Measurements from ENCODE around the gene LYRM4.

LYRM4 gene

DNA sequence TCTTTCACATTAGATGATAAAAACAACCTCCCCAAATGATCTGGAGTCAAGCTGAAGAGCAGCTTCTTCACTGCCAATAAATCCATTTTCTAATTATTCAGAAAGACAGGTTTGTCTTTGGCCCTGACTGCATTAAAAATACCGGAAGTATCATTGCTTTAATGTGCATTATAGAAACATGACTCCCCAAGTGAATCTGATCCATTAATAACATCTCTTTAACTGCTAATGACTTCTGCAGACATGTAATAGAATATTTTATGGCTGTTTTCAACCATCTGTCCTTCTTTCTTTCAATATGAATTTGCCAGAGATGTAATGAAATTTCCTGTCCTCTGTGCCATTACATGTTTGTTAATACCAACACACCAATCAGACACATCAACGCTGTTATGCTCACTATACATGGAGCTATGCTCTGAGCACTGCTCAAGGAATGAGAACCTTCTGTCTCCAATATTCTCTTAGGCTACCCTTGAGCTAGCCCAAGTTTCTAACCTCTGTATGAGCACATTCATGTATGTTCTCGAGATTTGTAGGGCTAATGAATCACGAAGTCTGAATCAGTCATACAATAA lies 87.8 kb downstream of the LYRM4 start:
- Histone ChIP-seq H3K36me3 (no peaks in the 10 kb centered on the region), H3K4me3 (ENCODE audit: low read depth in 1 of 2, low read length in 1 of 2) (no peak overlapping the region), H3K27me3 (no peaks in the 10 kb centered on the region), H3K4me1 (ENCODE audit: control insufficient read depth in 1 of 2, insufficient read depth in 1 of 2, low read depth in 1 of 2, low read length in 1 of 2) (peaks cover 0 to 10% of the 10 kb centered on the region in 2 experiments), H3K9me3 (no peaks in the 10 kb centered on the region), H3K27ac (no peak overlapping the region)
- TF ChIP-seq, protein P1, sequence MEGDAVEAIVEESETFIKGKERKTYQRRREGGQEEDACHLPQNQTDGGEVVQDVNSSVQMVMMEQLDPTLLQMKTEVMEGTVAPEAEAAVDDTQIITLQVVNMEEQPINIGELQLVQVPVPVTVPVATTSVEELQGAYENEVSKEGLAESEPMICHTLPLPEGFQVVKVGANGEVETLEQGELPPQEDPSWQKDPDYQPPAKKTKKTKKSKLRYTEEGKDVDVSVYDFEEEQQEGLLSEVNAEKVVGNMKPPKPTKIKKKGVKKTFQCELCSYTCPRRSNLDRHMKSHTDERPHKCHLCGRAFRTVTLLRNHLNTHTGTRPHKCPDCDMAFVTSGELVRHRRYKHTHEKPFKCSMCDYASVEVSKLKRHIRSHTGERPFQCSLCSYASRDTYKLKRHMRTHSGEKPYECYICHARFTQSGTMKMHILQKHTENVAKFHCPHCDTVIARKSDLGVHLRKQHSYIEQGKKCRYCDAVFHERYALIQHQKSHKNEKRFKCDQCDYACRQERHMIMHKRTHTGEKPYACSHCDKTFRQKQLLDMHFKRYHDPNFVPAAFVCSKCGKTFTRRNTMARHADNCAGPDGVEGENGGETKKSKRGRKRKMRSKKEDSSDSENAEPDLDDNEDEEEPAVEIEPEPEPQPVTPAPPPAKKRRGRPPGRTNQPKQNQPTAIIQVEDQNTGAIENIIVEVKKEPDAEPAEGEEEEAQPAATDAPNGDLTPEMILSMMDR (IDR thresholded peaks at IDR 0.05) = no peak

DNA sequence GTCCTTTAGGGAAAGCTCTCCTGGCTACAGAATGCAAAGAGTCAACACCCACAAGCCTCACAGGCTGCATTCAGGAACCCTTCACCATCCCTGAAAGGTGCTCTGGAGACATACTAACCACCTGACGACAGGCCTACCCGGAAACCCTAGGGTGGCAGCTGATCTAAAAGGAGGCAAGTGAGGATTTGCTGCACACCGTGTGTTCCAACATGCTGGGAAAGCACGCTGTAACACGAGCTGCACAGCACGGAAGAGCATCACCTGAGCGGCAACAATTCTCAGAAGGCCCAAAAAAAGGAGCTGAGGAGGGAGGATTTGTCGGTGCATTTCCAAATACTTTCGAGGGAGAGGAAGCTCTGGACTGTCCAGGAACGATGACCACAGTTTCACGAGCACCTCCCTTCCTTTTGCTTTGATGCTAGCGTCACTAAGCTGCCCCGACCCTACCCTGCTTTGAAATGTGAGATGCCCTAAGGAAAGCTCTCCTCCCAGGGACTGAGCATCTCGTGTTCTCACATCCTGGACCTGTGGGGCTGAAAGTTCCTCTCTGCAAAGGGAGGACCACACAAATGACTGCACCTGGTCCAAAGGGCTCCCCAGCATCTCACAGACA lies 88.6 kb downstream of the LYRM4 start:
- TF ChIP-seq, protein P1 (IDR thresholded peaks at IDR 0.05) = no peak
- Histone ChIP-seq H3K36me3 (no peaks in the 10 kb centered on the region), H3K9me3 (no peaks in the 10 kb centered on the region)

DNA sequence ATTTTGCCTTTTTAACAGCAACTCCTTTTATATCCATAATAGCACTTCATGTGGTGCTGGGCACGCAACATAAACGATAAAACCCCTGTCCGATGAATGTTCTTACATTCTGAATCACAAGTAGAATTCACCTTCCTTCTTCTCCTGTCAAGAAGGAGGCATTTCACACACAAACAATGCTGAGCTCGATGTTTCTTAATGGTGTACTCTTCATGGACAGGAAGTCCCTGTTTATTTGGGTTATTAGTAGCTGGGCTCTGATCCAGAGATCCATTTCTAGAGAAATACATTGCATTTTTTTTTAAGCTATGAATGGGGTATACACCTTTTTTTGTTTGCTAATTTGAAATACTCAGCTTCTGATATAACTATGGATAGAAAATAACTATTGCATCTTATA lies 93.2 kb downstream of the LYRM4 start:
- H3K4me3 ChIP-seq (ENCODE audit: low read depth in 1 of 2, low read length in 1 of 2) = no peak overlapping the region
- no peaks in the 10 kb centered on the region for H3K4me1 ChIP-seq (ENCODE audit: control insufficient read depth in 1 of 2, insufficient read depth in 1 of 2, low read depth in 1 of 2, low read length in 1 of 2)

More for the DNA sequence above, 88.6 kb downstream of the LYRM4 start:
- Histone ChIP-seq H3K4me3 (ENCODE audit: low read depth in 1 of 2, low read length in 1 of 2) (no peak overlapping the region), H3K27ac (no peak overlapping the region), H3K27me3 (no peaks in the 10 kb centered on the region), H3K4me1 (ENCODE audit: control insufficient read depth in 1 of 2, insufficient read depth in 1 of 2, low read depth in 1 of 2, low read length in 1 of 2) (peaks cover 0 to 10% of the 10 kb centered on the region in 2 experiments)

DNA sequence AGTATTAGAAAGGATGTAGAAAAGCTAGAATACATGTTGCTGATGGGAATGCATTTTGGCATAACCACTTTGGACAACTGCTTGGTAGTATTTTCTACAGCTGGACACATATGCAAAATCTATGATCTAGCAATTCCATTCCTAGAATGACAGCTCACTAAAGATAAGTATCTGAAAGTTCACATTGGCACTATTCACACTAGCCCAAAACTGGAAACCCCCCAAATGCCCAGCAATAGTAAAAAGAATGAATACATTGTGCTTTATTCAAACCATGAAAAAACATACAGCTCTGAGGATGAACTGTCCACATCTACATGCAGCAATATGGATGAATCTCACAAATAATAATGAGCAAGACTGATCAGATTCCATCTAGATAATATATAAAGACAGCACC lies 96.7 kb downstream of the LYRM4 start:
- Histone ChIP-seq H3K27me3 (no peaks in the 10 kb centered on the region), H3K36me3 (no peaks in the 10 kb centered on the region), H3K27ac (no peak overlapping the region), H3K9me3 (no peaks in the 10 kb centered on the region), H3K4me3 (ENCODE audit: low read depth in 1 of 2, low read length in 1 of 2) (no peak overlapping the region), H3K4me1 (ENCODE audit: control insufficient read depth in 1 of 2, insufficient read depth in 1 of 2, low read depth in 1 of 2, low read length in 1 of 2) (no peaks in the 10 kb centered on the region)
- TF ChIP-seq, protein P1 (IDR thresholded peaks at IDR 0.05) = no peak

More for the DNA sequence above, 93.2 kb downstream of the LYRM4 start:
- Histone ChIP-seq H3K9me3 (no peaks in the 10 kb centered on the region), H3K27ac (no peak overlapping the region), H3K36me3 (no peaks in the 10 kb centered on the region), H3K27me3 (no peaks in the 10 kb centered on the region)
- TF ChIP-seq, protein P1 (IDR thresholded peaks at IDR 0.05) = no peak

DNA sequence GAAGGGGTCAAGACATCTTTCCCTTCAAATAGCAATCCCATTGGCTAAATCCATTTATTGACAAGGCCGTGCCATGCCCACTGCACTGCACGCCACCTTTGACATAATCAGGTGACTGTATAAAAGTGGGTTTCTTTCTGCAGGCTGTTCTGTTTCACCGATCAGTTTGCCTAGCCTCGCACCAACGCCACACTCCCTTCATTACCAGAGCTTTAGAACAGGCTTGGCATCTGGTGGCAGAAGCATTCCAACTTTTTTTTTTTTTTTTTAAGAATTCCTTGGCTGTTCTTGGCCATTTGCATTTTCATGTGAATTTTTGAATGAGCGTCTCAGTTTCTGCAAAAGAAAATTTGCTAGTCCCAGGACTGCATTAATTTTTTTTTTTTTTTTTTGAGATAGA lies 97.5 kb downstream of the LYRM4 start:
- H3K9me3 ChIP-seq = no peaks in the 10 kb centered on the region
- H3K27me3 ChIP-seq = no peaks in the 10 kb centered on the region
- TF ChIP-seq, protein P1 (IDR thresholded peaks at IDR 0.05) = no peak
- no peak overlapping the region for H3K4me3 ChIP-seq (ENCODE audit: low read depth in 1 of 2, low read length in 1 of 2)
- H3K36me3 ChIP-seq = no peaks in the 10 kb centered on the region
- H3K4me1 ChIP-seq (ENCODE audit: control insufficient read depth in 1 of 2, insufficient read depth in 1 of 2, low read depth in 1 of 2, low read length in 1 of 2) = no peaks in the 10 kb centered on the region
- no peak overlapping the region for H3K27ac ChIP-seq
